Measurements from ENCODE around the gene CRYBB1.

Gene CRYBB1

DNA sequence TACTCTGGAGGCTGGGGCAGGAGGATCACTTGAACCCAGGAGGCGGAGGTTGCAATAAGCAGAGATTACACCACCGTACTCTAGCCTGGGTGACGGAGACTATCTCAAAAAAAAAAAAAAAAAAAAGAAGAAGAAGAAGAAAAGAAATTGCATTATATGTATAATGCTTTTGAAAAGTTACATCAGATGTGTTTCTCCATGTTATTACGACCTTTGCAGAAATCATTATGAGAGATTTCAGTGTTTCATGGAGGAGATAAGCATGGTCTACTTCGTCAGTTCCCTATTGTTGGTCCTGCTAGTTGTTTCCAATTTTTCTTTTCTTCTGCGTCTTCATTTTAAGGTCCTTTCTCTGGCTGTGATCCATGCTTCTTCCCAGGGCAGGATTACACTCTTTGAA lies 42.5 kb upstream of the CRYBB1 start:
- Histone ChIP-seq H3K9ac (ENCODE audit: low read depth, low read length) (no peak overlapping the region), H4K20me1 (ENCODE audit: insufficient read depth, low read length) (no peaks in the 10 kb centered on the region), H2AFZ (ENCODE audit: low read depth, low read length) (no peak overlapping the region), H3K4me2 (ENCODE audit: insufficient read depth, low read length) (no peak overlapping the region), H3K36me3 (ENCODE audit: insufficient read depth, low read length) (no peaks in the 10 kb centered on the region), H3K9me3 (ENCODE audit: insufficient read depth, low read length, severe bottlenecking) (no peaks in the 10 kb centered on the region), H3K79me2 (ENCODE audit: insufficient read depth, low read length) (no peaks in the 10 kb centered on the region), H3K27me3 (ENCODE audit: insufficient read depth, low read length, poor library complexity) (peaks cover 11% of the 10 kb centered on the region), H3K27ac (ENCODE audit: low read length) (no peak overlapping the region), H3K4me1 (ENCODE audit: insufficient read depth, low read length) (peaks cover 29% of the 10 kb centered on the region), H3K4me3 (ENCODE audit: low read depth in 1 of 2, low read length in 2 of 2) (no peak overlapping the region)
- TF ChIP-seq EZH2 (IDR thresholded peaks at IDR 0.05; ENCODE audit: borderline replicate concordance, low read depth, low read length, severe bottlenecking) (no peak), CTCF (IDR thresholded peaks at IDR 0.05; ENCODE audit: borderline replicate concordance, extremely low read depth, low read length, poor library complexity, severe bottlenecking) (no peak)
- DNase-seq (no peak), ATAC-seq (ENCODE audit: insufficient read depth, low read depth) (no peak)

- Histone ChIP-seq H4K20me1 (ENCODE audit: insufficient read depth, low read length) (no peaks in the 10 kb centered on the region), H3K4me3 (ENCODE audit: low read depth in 1 of 2, low read length in 2 of 2) (peak overlapping the region; percentile 8 to 59; a peak in 3 of 4 replicates), H3K79me2 (ENCODE audit: insufficient read depth, low read length) (no peaks in the 10 kb centered on the region), H2AFZ (ENCODE audit: low read depth, low read length) (peak overlapping the region; percentile 80), H3K9ac (ENCODE audit: low read depth, low read length) (peak overlapping the region; percentile 52), H3K4me2 (ENCODE audit: insufficient read depth, low read length) (peak overlapping the region; percentile 90), H3K27me3 (ENCODE audit: insufficient read depth, low read length, poor library complexity) (peaks cover 11% of the 10 kb centered on the region), H3K36me3 (ENCODE audit: insufficient read depth, low read length) (no peaks in the 10 kb centered on the region), H3K27ac (ENCODE audit: low read length) (peak overlapping the region; percentile 55; the same call in 1 of the 2 replicates), H3K9me3 (ENCODE audit: insufficient read depth, low read length, severe bottlenecking) (no peaks in the 10 kb centered on the region), H3K4me1 (ENCODE audit: insufficient read depth, low read length) (peaks cover 25% of the 10 kb centered on the region)
- DNase-seq (peak; percentile 89), ATAC-seq (ENCODE audit: insufficient read depth, low read depth) (peak; percentile 93)
- no peak for TF ChIP-seq EZH2 (IDR thresholded peaks at IDR 0.05; ENCODE audit: borderline replicate concordance, low read depth, low read length, severe bottlenecking)
- no peak for TF ChIP-seq CTCF (IDR thresholded peaks at IDR 0.05; ENCODE audit: borderline replicate concordance, extremely low read depth, low read length, poor library complexity, severe bottlenecking)
Observed at GRCh38 chr22:26658671-26659478, 41.0 kb upstream of the CRYBB1 start.

- Histone ChIP-seq H3K27me3 (ENCODE audit: insufficient read depth, low read length, poor library complexity) (peaks cover 13% of the 10 kb centered on the region), H3K9ac (ENCODE audit: low read depth, low read length) (peak overlapping the region; percentile 52), H3K9me3 (ENCODE audit: insufficient read depth, low read length, severe bottlenecking) (no peaks in the 10 kb centered on the region), H3K36me3 (ENCODE audit: insufficient read depth, low read length) (no peaks in the 10 kb centered on the region), H2AFZ (ENCODE audit: low read depth, low read length) (peak overlapping the region; percentile 80), H3K4me3 (ENCODE audit: low read depth in 1 of 2, low read length in 2 of 2) (peak overlapping the region; percentile 8 to 59; a peak in 3 of 4 replicates), H3K4me2 (ENCODE audit: insufficient read depth, low read length) (peak overlapping the region; percentile 90), H3K4me1 (ENCODE audit: insufficient read depth, low read length) (peaks cover 25% of the 10 kb centered on the region), H3K79me2 (ENCODE audit: insufficient read depth, low read length) (no peaks in the 10 kb centered on the region), H4K20me1 (ENCODE audit: insufficient read depth, low read length) (no peaks in the 10 kb centered on the region), H3K27ac (ENCODE audit: low read length) (peak overlapping the region; percentile 55; the same call in 1 of the 2 replicates)
- DNase-seq, result no peak
- ATAC-seq (ENCODE audit: insufficient read depth, low read depth), result no peak
- TF ChIP-seq CTCF (IDR thresholded peaks at IDR 0.05; ENCODE audit: borderline replicate concordance, extremely low read depth, low read length, poor library complexity, severe bottlenecking) (no peak), EZH2 (IDR thresholded peaks at IDR 0.05; ENCODE audit: borderline replicate concordance, low read depth, low read length, severe bottlenecking) (no peak)
Observed at GRCh38 chr22:26658161-26658560, 40.3 kb upstream of the CRYBB1 start.

Measured in DND-41 (cell line).